HG03135 (cell line): Measurements from ENCODE around the gene RTEL1.

ENCODE experiments used
- ATAC-seq: cut with Tn5 transposase; IDR thresholded peaks from one replicate; pipeline ENCODE4 v1.9.1; 2021; ENCODE audit warnings: mild to moderate bottlenecking, moderate library complexity; ENCODE audit not compliant: unreplicated experiment

The RTEL1 gene

GRCh38 chr20:63697868-63698545 is 39.9 kb downstream of the RTEL1 start:
- ATAC-seq = no peak

- ATAC-seq = no peak
Observed at GRCh38 chr20:63698739-63699465, 40.8 kb downstream of the RTEL1 start.

- no peak for ATAC-seq
Observed at GRCh38 chr20:63699466-63700198, 41.5 kb downstream of the RTEL1 start.

- no peak for ATAC-seq
Observed at GRCh38 chr20:63700199-63701050, 42.3 kb downstream of the RTEL1 start.

GRCh38 chr20:63701051-63701328 is 42.9 kb downstream of the RTEL1 start:
- no peak for ATAC-seq

- no peak for ATAC-seq
Observed at GRCh38 chr20:63701329-63702035, 43.4 kb downstream of the RTEL1 start.

GRCh38 chr20:63702036-63702665 is 44.0 kb downstream of the RTEL1 start:
- no peak for ATAC-seq

- ATAC-seq = no peak
Observed at GRCh38 chr20:63702751-63703470, 44.8 kb downstream of the RTEL1 start.

GRCh38 chr20:63703471-63703975 is 45.4 kb downstream of the RTEL1 start:
- no peak for ATAC-seq

- no peak for ATAC-seq
Observed at GRCh38 chr20:63703976-63704748, 46.0 kb downstream of the RTEL1 start.

- ATAC-seq = no peak
Observed at GRCh38 chr20:63704749-63705117, 46.6 kb downstream of the RTEL1 start.

GRCh38 chr20:63705232-63706026 is 47.3 kb downstream of the RTEL1 start:
- no peak for ATAC-seq

GRCh38 chr20:63706027-63706695 is 48.0 kb downstream of the RTEL1 start:
- ATAC-seq = no peak

GRCh38 chr20:63706852-63707557 is 48.9 kb downstream of the RTEL1 start:
- ATAC-seq = peak; percentile 31

GRCh38 chr20:63707558-63708300 is 49.6 kb downstream of the RTEL1 start, which contains the start of the genes ARFRP1 and ZGPAT:
Gene ARFRP1, minus strand, starts transcription at chr20:63707976. Its CDS starts 885 bp downstream, at chr20:63707091.
Gene ZGPAT, plus strand, starts transcription at chr20:63708039. Its CDS starts 542 bp downstream, at chr20:63708581.
- peak; percentile 61 for ATAC-seq
